IPS-18c (cell line): ENCODE measurements around the gene FTL.

Source experiments
- H3K4me3 ChIP-seq: 2 replicates; pipeline ENCODE4 v1.7.0; 2013; ENCODE audit warnings: low read depth, mild to moderate bottlenecking, low read length, moderate library complexity; ENCODE audit not compliant: insufficient read depth
- H3K9me3 ChIP-seq: one replicate; pipeline ENCODE4 v1.6.1; 2013; ENCODE audit warnings: mild to moderate bottlenecking, low read length, moderate library complexity; ENCODE audit not compliant: control insufficient read depth, insufficient read depth

FTL gene

GRCh38 chr19:48999481-49000325 is 34.6 kb downstream of the FTL start:
- H3K4me3 ChIP-seq = no peak overlapping the region
- H3K9me3 ChIP-seq = no peaks in the 10 kb centered on the region

GRCh38 chr19:49004133-49004532 is 39.0 kb downstream of the FTL start:
- Histone ChIP-seq H3K9me3 (no peaks in the 10 kb centered on the region), H3K4me3 (no peak overlapping the region)

- H3K9me3 ChIP-seq = no peaks in the 10 kb centered on the region
- H3K4me3 ChIP-seq = no peak overlapping the region
These were observed 40.0 kb downstream of the FTL start for GRCh38 chr19:49004964-49005614.

DNA sequence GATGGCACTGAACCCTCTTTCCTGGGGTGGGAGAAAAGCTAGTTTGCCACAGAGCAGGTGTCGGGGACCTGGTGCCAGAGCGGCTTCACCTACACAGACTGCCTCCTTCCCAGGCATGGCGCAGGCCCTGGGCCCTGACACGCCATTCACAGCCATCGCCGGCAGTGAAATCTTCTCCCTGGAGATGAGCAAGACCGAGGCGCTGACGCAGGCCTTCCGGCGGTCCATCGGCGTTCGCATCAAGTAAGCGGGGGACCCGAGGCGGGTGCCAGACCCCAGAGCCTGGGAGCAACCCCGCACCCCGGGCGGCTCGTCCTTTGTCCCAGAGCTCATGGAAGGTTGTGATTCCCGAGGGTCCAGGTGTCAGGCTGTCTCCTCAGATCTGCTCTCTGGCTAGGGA is 41.8 kb downstream of the FTL start:
- no peaks in the 10 kb centered on the region for H3K9me3 ChIP-seq
- H3K4me3 ChIP-seq = no peak overlapping the region

- H3K4me3 ChIP-seq = no peak overlapping the region
- H3K9me3 ChIP-seq = no peaks in the 10 kb centered on the region
These were observed 44.7 kb downstream of the FTL start for GRCh38 chr19:49009828-49010227.

- no peak overlapping the region for H3K4me3 ChIP-seq
These were observed 45.3 kb downstream of the FTL start for GRCh38 chr19:49010453-49010852.

GRCh38 chr19:49011194-49011593 is 46.1 kb downstream of the FTL start:
- Histone ChIP-seq H3K9me3 (no peaks in the 10 kb centered on the region), H3K4me3 (no peak overlapping the region)

More at GRCh38 chr19:49010453-49010852, 45.3 kb downstream of the FTL start:
- no peaks in the 10 kb centered on the region for H3K9me3 ChIP-seq

GRCh38 chr19:49014123-49014869 is 49.2 kb downstream of the FTL start:
- Histone ChIP-seq H3K4me3 (no peak overlapping the region), H3K9me3 (no peaks in the 10 kb centered on the region)

DNA sequence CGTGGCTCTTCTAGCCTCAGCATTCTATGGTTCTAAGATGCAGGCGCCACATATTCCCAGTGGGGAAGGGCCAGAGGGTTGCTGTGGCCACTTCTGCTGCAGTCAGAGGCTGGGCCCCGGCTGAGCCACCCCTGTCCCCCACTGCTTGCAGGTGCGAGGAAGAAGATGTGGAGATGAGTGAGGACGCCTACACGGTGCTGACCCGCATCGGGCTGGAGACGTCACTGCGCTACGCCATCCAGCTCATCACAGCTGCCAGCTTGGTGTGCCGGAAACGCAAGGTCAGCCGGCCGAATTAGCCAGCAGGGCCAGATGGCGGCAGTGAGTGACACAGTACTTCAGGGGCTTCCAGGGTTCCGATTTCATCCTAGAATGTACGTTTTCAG is 49.8 kb downstream of the FTL start:
- no peaks in the 10 kb centered on the region for H3K9me3 ChIP-seq

DNA sequence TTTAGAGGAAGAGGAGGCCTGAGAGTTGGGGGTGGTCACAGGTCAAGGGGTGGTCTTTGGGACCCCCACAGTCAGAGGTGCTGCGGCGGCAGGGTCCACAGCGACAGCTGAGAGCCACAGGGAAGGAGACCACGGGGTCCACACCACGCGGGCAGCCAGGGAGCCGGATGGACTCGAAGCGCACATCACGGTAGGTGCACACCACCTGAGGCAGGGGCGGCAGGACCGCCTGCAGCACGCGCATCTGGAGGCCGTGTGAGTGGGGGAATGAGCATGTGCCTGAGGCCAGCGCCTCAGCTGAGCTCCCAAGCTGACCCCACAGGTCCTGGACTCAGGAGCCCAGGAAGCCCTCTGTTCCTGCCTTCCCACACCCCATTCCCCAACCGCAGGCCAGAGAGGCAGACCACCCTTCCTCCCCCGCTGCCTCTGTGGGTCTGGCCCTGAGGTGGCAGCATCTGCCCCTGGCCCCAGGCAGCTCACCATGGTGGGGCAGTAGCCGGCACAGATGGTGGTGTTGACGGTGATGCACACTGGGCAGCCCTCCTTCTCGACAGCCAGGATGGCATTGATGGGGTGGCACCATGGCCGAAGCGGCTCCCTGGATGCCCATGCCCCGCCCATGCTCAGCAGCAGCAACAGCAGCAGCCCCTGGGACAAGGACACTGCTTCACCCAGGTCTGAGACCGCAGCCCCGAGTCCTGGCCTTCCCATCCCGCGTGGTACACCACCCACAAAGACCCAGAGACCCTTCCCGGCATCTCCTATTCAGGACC is 51.1 kb downstream of the FTL start:
- no peak overlapping the region for H3K4me3 ChIP-seq
- H3K9me3 ChIP-seq = no peaks in the 10 kb centered on the region

More for the DNA sequence above, 49.8 kb downstream of the FTL start:
- no peak overlapping the region for H3K4me3 ChIP-seq
